ENCODE measurements around the gene CYB561D2. TPM values are rescaled to one million over a fixed set of nuclear protein-coding genes. Genes with fewer than 3 reads are reported as not detected.

CYB561D2 gene
- total RNA-seq, 1 experiment from 2014 or later, result 16.8 TPM

GRCh38 chr3:50333744-50334328 lies 16.8 kb upstream of the CYB561D2 start:
- Histone ChIP-seq H3K79me2 (ENCODE audit: insufficient read depth, low read length) (peaks cover 5% of the 10 kb centered on the region; the same call in 1 of the 2 replicates), H2BK12ac (ENCODE audit: insufficient read length, low read depth, low read length) (no peak overlapping the region), H2BK5ac (ENCODE audit: insufficient read length, low read length) (no peak overlapping the region), H3K18ac (ENCODE audit: insufficient read length, low read depth, low read length) (no peak overlapping the region), H3K79me1 (ENCODE audit: insufficient read depth, low read depth, low read length, poor library complexity, severe bottlenecking) (no peaks in the 10 kb centered on the region), H3K4me2 (ENCODE audit: insufficient read depth, insufficient read length, low read length) (no peak overlapping the region), H3K27ac (ENCODE audit: insufficient read length, low read depth, low read length) (no peak overlapping the region), H4K8ac (replicated peaks; ENCODE audit: insufficient read length, low read depth, low read length) (no peak overlapping the region), H3K56ac (ENCODE audit: insufficient read length, low read depth, low read length) (no peak overlapping the region), H3K4ac (ENCODE audit: low read depth, low read length) (no peak overlapping the region), H3T11ph (ENCODE audit: low read length) (no peak overlapping the region), H2BK15ac (ENCODE audit: low read depth, low read length) (no peak overlapping the region), H4K5ac (ENCODE audit: insufficient read length, low read depth, low read length) (no peak overlapping the region), H3K9me3 (ENCODE audit: control insufficient read depth, low read depth, low read length) (no peaks in the 10 kb centered on the region), H3K27me3 (ENCODE audit: insufficient read depth, low read length) (no peaks in the 10 kb centered on the region; the same call in 1 of the 2 replicates), H4K20me1 (ENCODE audit: control insufficient read depth, insufficient read depth, insufficient read length) (no peaks in the 10 kb centered on the region), H2BK20ac (ENCODE audit: low read depth, low read length, poor library complexity, severe bottlenecking) (no peak overlapping the region), H3K14ac (ENCODE audit: insufficient read depth, low read length) (no peak overlapping the region), H4K91ac (ENCODE audit: insufficient read length, low read depth, low read length) (no peak overlapping the region), H3K9ac (ENCODE audit: extremely low read depth, insufficient read length, low read length) (no peak overlapping the region), H3K23ac (ENCODE audit: insufficient read length, low read depth, low read length) (no peak overlapping the region), H3K4me1 (ENCODE audit: insufficient read depth, low read length) (no peaks in the 10 kb centered on the region; the same call in 1 of the 2 replicates), H3K23me2 (ENCODE audit: insufficient read length, low read depth, low read length, poor library complexity, severe bottlenecking) (peaks cover 17% of the 10 kb centered on the region), H2AK5ac (ENCODE audit: insufficient read length, low read length) (no peak overlapping the region), H2AFZ (ENCODE audit: low read length) (no peak overlapping the region), H2BK120ac (ENCODE audit: low read depth, low read length, poor library complexity, severe bottlenecking) (no peak overlapping the region)
- no peak for DNase-seq
- H3K4me3 Mint-ChIP-seq, result peak overlapping the region in 1 of 2 experiments; percentile 11; a peak in 2 of 5 replicates
- no CpG with 5 or more reads among the region's 12 CpGs for WGBS (ENCODE audit: extremely low coverage, insufficient read length, low lambda C conversion rate)
- peaks cover 10% of the 10 kb centered on the region for H3K27me3 Mint-ChIP-seq (ENCODE audit: low read depth)
- peaks cover 11 to 45% (median 44%) of the 10 kb centered on the region in 3 experiments; a peak in 6 of 7 replicates for H3K36me3 Mint-ChIP-seq (ENCODE audit: insufficient read depth in 1 of 3, low read depth in 3 of 3)
- TF ChIP-seq CTCF (conservative IDR thresholded peaks at IDR 0.05), result no peak
- no peaks in the 10 kb centered on the region for H3K9me3 Mint-ChIP-seq
- peak overlapping the region in 2 of 3 experiments; percentile 48 to 49; a peak in 3 of 7 replicates for H3K27ac Mint-ChIP-seq
- peaks cover 20 to 28% of the 10 kb centered on the region in 2 experiments for H3K4me1 Mint-ChIP-seq

Data from H9 (cell line).